IPS-18c (cell line): ENCODE data around the gene SCYL2.
A peak's percentile ranks its signal among the peaks of the same experiment; 100 is the strongest.
"Not testable (repeated sequence)": the region's sequence is repeated elsewhere in the genome, so short reads cannot be mapped to it uniquely, and the experiment has no call there.

Experiments
- H3K4me3 ChIP-seq: 2 replicates; pipeline ENCODE4 v1.7.0; 2013; ENCODE audit warnings: low read depth, mild to moderate bottlenecking, low read length, moderate library complexity; ENCODE audit not compliant: insufficient read depth
- H3K9me3 ChIP-seq: one replicate; pipeline ENCODE4 v1.6.1; 2013; ENCODE audit warnings: mild to moderate bottlenecking, low read length, moderate library complexity; ENCODE audit not compliant: control insufficient read depth, insufficient read depth

The SCYL2 gene

DNA sequence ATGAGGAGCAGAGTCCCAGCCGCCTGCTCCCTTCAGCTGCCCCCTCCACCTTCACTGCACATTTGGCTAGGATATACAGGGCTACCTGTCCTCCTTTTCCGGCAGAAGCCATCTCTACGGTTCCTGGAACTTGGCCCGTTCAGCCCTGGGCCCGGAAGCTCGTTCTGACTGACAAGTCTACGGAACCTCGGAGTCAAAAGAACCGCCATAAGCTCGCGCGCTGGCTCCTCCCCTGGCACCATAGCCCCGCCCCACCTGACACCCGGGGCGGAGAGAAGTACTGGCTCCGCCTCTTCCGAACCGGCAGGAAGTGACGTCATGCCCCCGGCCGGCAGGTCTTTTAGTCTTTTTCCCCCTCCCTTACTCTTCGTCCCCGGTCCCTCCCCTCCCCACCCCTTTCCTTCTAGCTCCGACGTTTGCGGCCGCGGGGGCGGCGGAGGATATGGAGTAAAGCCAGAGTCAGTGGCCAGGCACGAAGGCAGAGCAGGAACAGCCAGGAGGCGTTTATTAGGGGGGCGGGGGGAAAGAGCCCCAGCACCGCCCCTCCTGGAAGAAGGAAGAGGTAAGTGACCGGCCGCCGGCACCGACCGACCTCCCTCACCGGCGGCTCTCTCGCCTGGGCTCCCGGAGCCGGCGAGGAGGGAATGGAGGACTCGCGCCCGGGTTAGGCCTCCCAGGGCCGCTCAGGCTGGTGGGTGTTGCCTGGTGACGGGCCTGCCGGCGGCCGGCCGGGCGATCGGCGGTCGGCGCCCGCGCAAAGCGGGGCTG lies at the start of gene SCYL2, which contains the start of gene DEPDC4:
Gene SCYL2 (plus strand): TSS at position 343 of the 768 bp plus-strand sequence. CDS start 15,794 bp downstream, outside the sequence.
Gene DEPDC4 (minus strand): TSS at position 245 of the 768 bp plus-strand sequence. CDS start 3 bp downstream, at position 242.
- Histone ChIP-seq H3K4me3 (peak within 1 kb of the TSS; percentile 80), H3K9me3 (no peaks in the 10 kb centered on the region)

- H3K9me3 ChIP-seq = no peaks in the 10 kb centered on the region
- no peak overlapping the region for H3K4me3 ChIP-seq
Measured at GRCh38 chr12:100219328-100220109, 47.5 kb upstream of the SCYL2 start.

GRCh38 chr12:100221523-100221922 lies 45.5 kb upstream of the SCYL2 start:
- Histone ChIP-seq H3K4me3 (no peak overlapping the region), H3K9me3 (no peaks in the 10 kb centered on the region)

- H3K4me3 ChIP-seq, H3K9me3 ChIP-seq: not testable (repeated sequence)
Measured at GRCh38 chr12:100222173-100222572, 44.8 kb upstream of the SCYL2 start.

GRCh38 chr12:100225491-100225890 lies 41.5 kb upstream of the SCYL2 start:
- no peak overlapping the region for H3K4me3 ChIP-seq
- no peaks in the 10 kb centered on the region for H3K9me3 ChIP-seq

DNA sequence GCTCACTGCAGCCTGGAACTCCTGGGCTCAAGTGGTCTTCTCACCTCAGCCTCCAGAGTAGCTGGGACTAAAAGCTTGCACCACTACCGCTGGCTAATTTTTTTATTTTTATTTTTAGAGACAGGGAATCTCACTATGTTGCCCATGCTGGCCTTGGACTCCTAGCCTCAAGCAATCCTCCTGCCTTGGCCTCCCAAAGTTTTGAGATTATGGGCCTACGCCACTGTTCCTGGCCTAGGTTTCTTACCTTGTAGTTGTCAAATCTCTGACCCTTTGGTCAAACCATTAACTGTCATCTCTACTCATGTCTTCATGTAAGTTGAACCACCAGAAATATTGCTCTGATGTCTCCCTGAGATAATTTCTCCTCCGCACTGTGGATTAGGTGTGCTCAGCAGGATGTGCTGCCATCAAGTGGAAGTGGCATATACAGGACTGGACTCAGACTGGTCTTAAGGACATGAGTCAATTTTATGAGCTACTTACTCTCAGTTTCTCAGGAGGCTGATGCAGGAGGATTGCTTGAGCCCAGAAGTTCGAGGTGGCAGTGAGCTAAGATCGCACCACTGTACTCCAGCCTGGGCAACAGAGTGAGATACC lies 37.8 kb upstream of the SCYL2 start:
- H3K9me3 ChIP-seq = no peaks in the 10 kb centered on the region
- H3K4me3 ChIP-seq = no peak overlapping the region

- no peak overlapping the region for H3K4me3 ChIP-seq
- H3K9me3 ChIP-seq = no peaks in the 10 kb centered on the region
Measured at GRCh38 chr12:100229876-100230275, 37.1 kb upstream of the SCYL2 start.

- not testable (repeated sequence) for H3K4me3 ChIP-seq, H3K9me3 ChIP-seq
Measured at GRCh38 chr12:100231873-100232272, 35.1 kb upstream of the SCYL2 start.

DNA sequence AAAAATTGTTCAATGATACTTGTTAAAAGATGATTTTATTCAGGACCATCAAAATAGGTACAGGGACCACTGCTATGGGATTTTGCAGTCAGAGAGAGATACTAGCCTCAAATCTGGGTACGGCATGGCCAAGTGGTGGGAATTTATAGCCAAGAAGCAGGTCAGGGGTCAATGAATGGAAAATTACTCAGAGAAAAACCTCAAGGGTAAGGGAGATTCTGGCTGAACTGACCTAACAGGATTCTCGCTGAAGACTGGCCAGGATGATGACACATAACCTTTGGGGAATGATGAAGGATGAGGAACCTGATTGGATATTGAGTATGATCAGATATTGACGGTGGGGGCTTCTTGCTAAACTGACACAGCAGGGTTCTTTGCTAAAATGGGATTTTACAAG lies 32.8 kb upstream of the SCYL2 start:
- H3K9me3 ChIP-seq = no peaks in the 10 kb centered on the region
- no peak overlapping the region for H3K4me3 ChIP-seq

- no peak overlapping the region for H3K4me3 ChIP-seq
- no peaks in the 10 kb centered on the region for H3K9me3 ChIP-seq
Measured at GRCh38 chr12:100234591-100235304, 32.2 kb upstream of the SCYL2 start.

GRCh38 chr12:100238801-100239200 lies 28.2 kb upstream of the SCYL2 start:
- H3K9me3 ChIP-seq = no peaks in the 10 kb centered on the region
- H3K4me3 ChIP-seq = no peak overlapping the region

DNA sequence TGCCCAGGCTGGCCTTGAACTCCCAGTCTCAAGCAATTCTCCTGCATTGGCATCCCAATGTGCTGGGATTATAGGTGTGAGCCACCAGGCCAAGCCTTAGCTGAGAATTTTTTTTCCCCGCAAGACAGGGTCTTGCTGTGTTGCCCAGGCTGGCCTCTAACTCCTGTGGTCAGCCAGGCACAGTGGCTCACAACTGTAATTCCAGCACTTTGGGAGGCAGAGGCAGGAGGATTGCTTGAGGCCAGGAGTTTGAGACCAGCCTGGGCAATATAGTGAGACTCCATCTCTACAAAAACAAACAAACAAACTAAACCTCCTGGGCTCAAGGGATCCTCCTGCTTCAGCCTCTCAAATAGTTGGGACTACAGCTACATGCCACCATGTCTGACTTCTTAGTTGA lies 27.4 kb upstream of the SCYL2 start:
- H3K9me3 ChIP-seq = no peaks in the 10 kb centered on the region

DNA sequence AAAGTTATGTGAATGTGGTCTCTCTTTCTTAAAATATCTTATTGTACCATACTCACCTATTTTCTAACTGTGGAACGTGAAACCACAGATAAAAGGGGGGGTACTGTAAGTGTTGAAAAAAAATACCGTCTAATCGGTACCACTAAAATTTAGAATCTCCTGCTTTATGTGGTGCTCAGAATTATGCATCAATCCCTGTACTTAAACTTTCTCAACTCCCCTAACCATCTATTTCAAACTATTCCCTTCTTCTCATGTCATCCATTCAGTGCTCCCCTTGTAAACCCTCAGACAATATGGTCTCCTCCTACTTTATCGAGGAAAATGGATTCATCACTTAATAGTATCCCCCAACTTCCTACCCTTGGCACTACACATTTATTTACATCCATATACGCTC lies 23.8 kb upstream of the SCYL2 start:
- Histone ChIP-seq H3K9me3 (no peaks in the 10 kb centered on the region), H3K4me3 (no peak overlapping the region)

More for the DNA sequence above, 27.4 kb upstream of the SCYL2 start:
- no peak overlapping the region for H3K4me3 ChIP-seq

DNA sequence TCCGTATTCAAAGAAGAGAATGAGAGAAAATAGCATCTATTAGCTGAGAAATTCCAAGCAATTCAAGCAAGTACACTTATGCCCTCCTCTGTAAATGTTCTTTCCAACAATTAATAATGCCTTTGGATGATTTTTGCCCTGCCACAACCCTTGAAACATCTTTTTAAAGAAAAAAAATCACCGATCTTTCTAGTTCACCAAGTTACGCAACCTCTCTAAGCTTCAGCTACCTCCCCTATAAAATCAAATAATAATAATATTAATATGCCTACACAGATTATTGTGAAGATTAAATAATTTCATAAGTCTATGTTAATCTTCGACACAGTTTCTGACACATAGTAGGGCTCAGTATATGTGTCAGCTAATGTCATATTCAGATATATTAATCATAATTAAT lies 19.2 kb upstream of the SCYL2 start:
- Histone ChIP-seq H3K9me3 (no peaks in the 10 kb centered on the region), H3K4me3 (no peak overlapping the region)

GRCh38 chr12:100248886-100249285 lies 18.1 kb upstream of the SCYL2 start:
- H3K9me3 ChIP-seq = no peaks in the 10 kb centered on the region

DNA sequence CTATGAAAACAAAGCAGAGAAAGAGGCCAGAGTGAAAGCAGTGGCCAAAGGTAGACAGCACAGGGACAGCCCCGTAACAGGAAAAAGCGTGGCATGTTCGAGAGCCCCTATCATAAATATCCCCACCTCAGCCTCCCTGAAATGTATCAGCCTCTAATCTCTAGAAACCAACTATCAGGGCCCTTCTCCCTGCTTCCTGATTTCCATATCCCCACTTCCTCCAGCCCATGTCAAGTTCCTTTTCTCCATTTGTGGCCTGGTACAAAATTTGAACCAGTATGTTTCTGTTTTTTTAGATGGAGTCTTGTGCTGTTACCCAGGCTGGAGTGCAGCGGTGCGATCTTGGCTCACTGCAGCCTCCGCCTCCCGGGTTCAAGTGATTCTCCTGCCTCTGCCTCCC lies 17.0 kb upstream of the SCYL2 start:
- no peaks in the 10 kb centered on the region for H3K9me3 ChIP-seq
- no peak overlapping the region for H3K4me3 ChIP-seq

More at GRCh38 chr12:100248886-100249285, 18.1 kb upstream of the SCYL2 start:
- no peak overlapping the region for H3K4me3 ChIP-seq

DNA sequence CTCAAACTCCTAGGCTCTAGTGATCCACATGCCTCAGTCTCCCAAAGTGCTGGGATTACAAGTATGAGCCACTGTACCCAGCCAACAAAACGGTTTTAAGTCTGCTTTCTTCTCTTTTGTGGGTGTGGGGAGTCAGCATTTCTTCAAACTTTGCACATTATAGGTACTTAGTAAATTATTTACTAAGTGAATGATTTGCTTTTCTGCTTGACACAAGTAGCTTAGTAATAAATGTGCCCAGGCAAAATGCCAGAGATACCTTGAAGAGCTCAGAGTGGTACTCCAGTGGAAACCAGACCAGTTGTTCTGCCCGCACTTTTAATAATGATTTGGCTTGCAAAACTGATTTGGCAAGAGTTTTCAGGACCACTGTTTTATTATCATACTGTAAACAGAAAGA lies 15.1 kb upstream of the SCYL2 start:
- Histone ChIP-seq H3K4me3 (no peak overlapping the region), H3K9me3 (no peaks in the 10 kb centered on the region)
